Measurements from ENCODE around the gene LSMEM2.

DNA sequence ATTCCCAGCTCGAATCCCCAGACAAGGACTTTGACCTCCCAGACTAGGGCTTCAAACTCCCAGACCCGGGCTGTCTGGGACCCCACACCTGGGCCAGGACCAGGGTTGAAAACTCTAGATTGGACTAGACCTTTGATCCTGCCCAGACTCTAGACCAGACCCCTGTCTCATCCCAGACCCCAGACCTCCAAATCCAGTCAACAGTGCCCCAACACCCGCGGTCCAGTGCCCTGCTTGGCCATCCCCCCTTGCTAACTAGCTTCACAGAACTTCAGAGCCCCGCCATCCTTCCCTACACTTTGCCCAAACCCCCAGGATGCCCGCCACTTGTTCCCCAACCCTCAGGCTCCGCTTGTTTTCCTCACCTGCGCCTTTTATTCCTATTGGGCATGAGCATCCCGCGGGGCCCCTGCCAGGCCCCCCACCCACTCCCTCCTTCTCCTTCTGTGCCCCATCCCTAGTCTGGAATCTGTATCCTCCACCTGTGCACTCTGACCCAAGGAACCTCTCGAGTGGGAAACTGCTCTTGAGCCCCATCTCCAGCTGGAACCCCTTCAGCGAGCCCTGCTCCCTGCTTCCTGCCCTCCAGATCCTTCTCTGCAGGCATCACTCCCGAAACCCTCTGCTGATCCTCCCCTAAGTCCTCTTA, 42.3 kb upstream of the LSMEM2 start:
- TF ChIP-seq, protein P1, sequence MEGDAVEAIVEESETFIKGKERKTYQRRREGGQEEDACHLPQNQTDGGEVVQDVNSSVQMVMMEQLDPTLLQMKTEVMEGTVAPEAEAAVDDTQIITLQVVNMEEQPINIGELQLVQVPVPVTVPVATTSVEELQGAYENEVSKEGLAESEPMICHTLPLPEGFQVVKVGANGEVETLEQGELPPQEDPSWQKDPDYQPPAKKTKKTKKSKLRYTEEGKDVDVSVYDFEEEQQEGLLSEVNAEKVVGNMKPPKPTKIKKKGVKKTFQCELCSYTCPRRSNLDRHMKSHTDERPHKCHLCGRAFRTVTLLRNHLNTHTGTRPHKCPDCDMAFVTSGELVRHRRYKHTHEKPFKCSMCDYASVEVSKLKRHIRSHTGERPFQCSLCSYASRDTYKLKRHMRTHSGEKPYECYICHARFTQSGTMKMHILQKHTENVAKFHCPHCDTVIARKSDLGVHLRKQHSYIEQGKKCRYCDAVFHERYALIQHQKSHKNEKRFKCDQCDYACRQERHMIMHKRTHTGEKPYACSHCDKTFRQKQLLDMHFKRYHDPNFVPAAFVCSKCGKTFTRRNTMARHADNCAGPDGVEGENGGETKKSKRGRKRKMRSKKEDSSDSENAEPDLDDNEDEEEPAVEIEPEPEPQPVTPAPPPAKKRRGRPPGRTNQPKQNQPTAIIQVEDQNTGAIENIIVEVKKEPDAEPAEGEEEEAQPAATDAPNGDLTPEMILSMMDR (conservative IDR thresholded peaks at IDR 0.05; ENCODE audit: low read depth in 2 of 2), result no peak
- TF ChIP-seq EZH2 (IDR thresholded peaks at IDR 0.05; ENCODE audit: low read depth, unreplicated experiment), result no peak
- TF ChIP-seq, protein P2, sequence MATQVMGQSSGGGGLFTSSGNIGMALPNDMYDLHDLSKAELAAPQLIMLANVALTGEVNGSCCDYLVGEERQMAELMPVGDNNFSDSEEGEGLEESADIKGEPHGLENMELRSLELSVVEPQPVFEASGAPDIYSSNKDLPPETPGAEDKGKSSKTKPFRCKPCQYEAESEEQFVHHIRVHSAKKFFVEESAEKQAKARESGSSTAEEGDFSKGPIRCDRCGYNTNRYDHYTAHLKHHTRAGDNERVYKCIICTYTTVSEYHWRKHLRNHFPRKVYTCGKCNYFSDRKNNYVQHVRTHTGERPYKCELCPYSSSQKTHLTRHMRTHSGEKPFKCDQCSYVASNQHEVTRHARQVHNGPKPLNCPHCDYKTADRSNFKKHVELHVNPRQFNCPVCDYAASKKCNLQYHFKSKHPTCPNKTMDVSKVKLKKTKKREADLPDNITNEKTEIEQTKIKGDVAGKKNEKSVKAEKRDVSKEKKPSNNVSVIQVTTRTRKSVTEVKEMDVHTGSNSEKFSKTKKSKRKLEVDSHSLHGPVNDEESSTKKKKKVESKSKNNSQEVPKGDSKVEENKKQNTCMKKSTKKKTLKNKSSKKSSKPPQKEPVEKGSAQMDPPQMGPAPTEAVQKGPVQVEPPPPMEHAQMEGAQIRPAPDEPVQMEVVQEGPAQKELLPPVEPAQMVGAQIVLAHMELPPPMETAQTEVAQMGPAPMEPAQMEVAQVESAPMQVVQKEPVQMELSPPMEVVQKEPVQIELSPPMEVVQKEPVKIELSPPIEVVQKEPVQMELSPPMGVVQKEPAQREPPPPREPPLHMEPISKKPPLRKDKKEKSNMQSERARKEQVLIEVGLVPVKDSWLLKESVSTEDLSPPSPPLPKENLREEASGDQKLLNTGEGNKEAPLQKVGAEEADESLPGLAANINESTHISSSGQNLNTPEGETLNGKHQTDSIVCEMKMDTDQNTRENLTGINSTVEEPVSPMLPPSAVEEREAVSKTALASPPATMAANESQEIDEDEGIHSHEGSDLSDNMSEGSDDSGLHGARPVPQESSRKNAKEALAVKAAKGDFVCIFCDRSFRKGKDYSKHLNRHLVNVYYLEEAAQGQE (IDR thresholded peaks at IDR 0.05; ENCODE audit: unreplicated experiment), result no peak
- no peak for TF ChIP-seq EZH2phosphoT487 (IDR thresholded peaks at IDR 0.05; ENCODE audit: unreplicated experiment)
- TF ChIP-seq JUNB (IDR thresholded peaks at IDR 0.05; ENCODE audit: unreplicated experiment), result no peak

All from GM23338 (cell line).